ENCODE data around the gene HSPA4L.

- TF ChIP-seq CTCF (conservative IDR thresholded peaks at IDR 0.05): no peak
- TF ChIP-seq ZFX (IDR thresholded peaks at IDR 0.05): no peak
These were observed 33.2 kb upstream of the HSPA4L start for GRCh38 chr4:127748957-127749356.
